Sigmoid colon (tissue), 3 donors: ENCODE results near the gene SORCS2.

ENCODE experiments used
- CTCF ChIP-seq, 4 experiments: fragments of 450-650 bp in 3 of 4; fragments of 200-600 bp in 1 of 4; IDR thresholded peaks; one replicate each; pipeline ENCODE4 v1.5.1; 2016 to 2019; ENCODE audit warnings: antibody characterized with exemption in 4 of 4, mild to moderate bottlenecking in 3 of 4, moderate library complexity in 2 of 4
- POLR2A ChIP-seq, 2 donors: fragments of 450-650 bp; IDR thresholded peaks; one replicate each; pipeline ENCODE4 v1.6.1; 2016; ENCODE audit warnings: antibody characterized with exemption in 2 of 2, mild to moderate bottlenecking in 2 of 2, moderate library complexity in 2 of 2

- TF ChIP-seq CTCF (IDR thresholded peaks at IDR 0.05) (no peak), POLR2A (IDR thresholded peaks at IDR 0.05) (no peak)
Observed at GRCh38 chr4:7424553-7425111, 232.3 kb downstream of the SORCS2 start.
